ENCODE data around the gene PHACTR1.

- no peak for TF ChIP-seq EZH2phosphoT487 (IDR thresholded peaks at IDR 0.05; ENCODE audit: borderline replicate concordance, low read length)
- TF ChIP-seq CTCF (conservative IDR thresholded peaks at IDR 0.05; ENCODE audit: low read depth, low read length): no peak
Observed at GRCh38 chr6:12785921-12786320, 69.4 kb downstream of the PHACTR1 start.

Data from PC-3 (cell line).